Calu3 (cell line): Measurements from ENCODE around the gene ADGRG7. TPM values are rescaled to one million over a fixed set of nuclear protein-coding genes. Genes with fewer than 3 reads are reported as not detected.

ENCODE experiments used
- BruUV-seq: library from RNA; stranded (reverse); fragments of 400-500 nt; replicated peaks from 2 replicates; lab custom pipeline; 2021; lab: Mats Ljungman, UMichigan
- CTCF ChIA-PET: fragments of 300-600 bp; sonication (Branson Sonifier 250); formaldehyde crosslinking; loops from one replicate; lab custom pipeline; 2022; ENCODE audit warnings: antibody characterized with exemption; lab: Charles Lee
- DNase-seq: peaks from one replicate; pipeline ENCODE4 v3.0.0; 2022
- H3K27ac Mint-ChIP-seq: one replicate; pipeline ENCODE4 v1.8.0; 2022; ENCODE audit warnings: mixed read lengths; ENCODE audit not compliant: unreplicated experiment
- H3K27me3 Mint-ChIP-seq: one replicate; pipeline ENCODE4 v1.8.0; 2022; ENCODE audit warnings: mixed read lengths; ENCODE audit not compliant: unreplicated experiment
- H3K36me3 Mint-ChIP-seq: one replicate; pipeline ENCODE4 v1.8.0; 2022; ENCODE audit warnings: mild to moderate bottlenecking, moderate library complexity, mixed read lengths; ENCODE audit not compliant: insufficient read depth, unreplicated experiment
- H3K4me1 Mint-ChIP-seq: one replicate; pipeline ENCODE4 v1.8.0; 2022; ENCODE audit warnings: mild to moderate bottlenecking, low read depth, mixed read lengths; ENCODE audit not compliant: unreplicated experiment
- H3K4me3 Mint-ChIP-seq: one replicate; pipeline ENCODE4 v1.8.0; 2022; ENCODE audit warnings: mild to moderate bottlenecking, low read depth, moderate library complexity, mixed read lengths; ENCODE audit not compliant: unreplicated experiment
- H3K9me3 Mint-ChIP-seq: one replicate; pipeline ENCODE4 v1.8.0; 2022; ENCODE audit warnings: low read depth, mixed read lengths; ENCODE audit not compliant: unreplicated experiment
- intact Hi-C: fragments of 100-400 bp; cut with micrococcal nuclease; formaldehyde crosslinking; loops from one replicate; pipeline ENCODE4 v1.10.0; 2022; ENCODE audit not compliant: unreplicated experiment
- total RNA-seq: library from RNA; stranded (reverse); gene quantifications from 2 replicates; pipeline ENCODE4 v1.2.3, GENCODE V29; 2022
- TF ChIP-seq, protein P1 (sequence below): fragments of 200-600 bp; IDR thresholded peaks from one replicate; pipeline ENCODE4 v1.8.0; 2022; ENCODE audit warnings: antibody characterized with exemption; ENCODE audit not compliant: unreplicated experiment

ADGRG7 gene
- total RNA-seq, 1 experiment from 2014 or later: 1.2 TPM

GRCh38 chr3:100696161-100696560 is 86.8 kb downstream of the ADGRG7 start:
- CTCF ChIA-PET: no interaction called here
- H3K27ac Mint-ChIP-seq: peak overlapping the region; percentile 4
- intact Hi-C loops: loop anchor here (5.0 kb wide), 1 partner anchor 44 kb away; no protein-coding TSS in a partner anchor

DNA sequence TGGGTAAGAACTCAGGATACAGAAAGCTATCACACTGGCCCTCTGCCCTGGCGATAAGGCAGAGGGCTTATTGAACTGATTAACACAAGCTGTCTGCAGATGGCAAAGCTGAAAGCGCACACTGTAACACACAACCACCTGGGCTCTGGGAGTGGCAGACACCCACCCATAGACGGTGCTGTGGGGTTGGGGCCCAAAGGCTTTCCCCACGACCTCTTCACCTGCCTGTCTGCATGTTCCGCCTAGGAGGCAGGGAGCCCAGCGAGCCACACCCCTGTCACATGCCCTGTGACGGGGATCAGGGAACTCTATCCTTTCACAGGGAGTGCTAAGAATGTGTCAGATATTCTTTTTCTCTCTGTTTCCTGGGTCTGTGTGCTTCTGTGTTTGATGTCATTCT is 87.8 kb downstream of the ADGRG7 start:
- TF ChIP-seq, protein P1, sequence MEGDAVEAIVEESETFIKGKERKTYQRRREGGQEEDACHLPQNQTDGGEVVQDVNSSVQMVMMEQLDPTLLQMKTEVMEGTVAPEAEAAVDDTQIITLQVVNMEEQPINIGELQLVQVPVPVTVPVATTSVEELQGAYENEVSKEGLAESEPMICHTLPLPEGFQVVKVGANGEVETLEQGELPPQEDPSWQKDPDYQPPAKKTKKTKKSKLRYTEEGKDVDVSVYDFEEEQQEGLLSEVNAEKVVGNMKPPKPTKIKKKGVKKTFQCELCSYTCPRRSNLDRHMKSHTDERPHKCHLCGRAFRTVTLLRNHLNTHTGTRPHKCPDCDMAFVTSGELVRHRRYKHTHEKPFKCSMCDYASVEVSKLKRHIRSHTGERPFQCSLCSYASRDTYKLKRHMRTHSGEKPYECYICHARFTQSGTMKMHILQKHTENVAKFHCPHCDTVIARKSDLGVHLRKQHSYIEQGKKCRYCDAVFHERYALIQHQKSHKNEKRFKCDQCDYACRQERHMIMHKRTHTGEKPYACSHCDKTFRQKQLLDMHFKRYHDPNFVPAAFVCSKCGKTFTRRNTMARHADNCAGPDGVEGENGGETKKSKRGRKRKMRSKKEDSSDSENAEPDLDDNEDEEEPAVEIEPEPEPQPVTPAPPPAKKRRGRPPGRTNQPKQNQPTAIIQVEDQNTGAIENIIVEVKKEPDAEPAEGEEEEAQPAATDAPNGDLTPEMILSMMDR: no peak
- peak overlapping the region; percentile 71 for H3K27ac Mint-ChIP-seq
- H3K4me1 Mint-ChIP-seq: peaks cover 60% of the 10 kb centered on the region
- DNase-seq: peak; percentile 67
- no peaks in the 10 kb centered on the region for H3K36me3 Mint-ChIP-seq
- CTCF ChIA-PET: no interaction called here
- no peaks in the 10 kb centered on the region for H3K9me3 Mint-ChIP-seq
- H3K27me3 Mint-ChIP-seq: no peaks in the 10 kb centered on the region
- intact Hi-C loops: loop anchor here (5.0 kb wide), 1 partner anchor 45 kb away; no protein-coding TSS in a partner anchor
- no TSS peak for BruUV-seq
- peak overlapping the region; percentile 17 for H3K4me3 Mint-ChIP-seq

More at GRCh38 chr3:100696161-100696560, 86.8 kb downstream of the ADGRG7 start:
- no peaks in the 10 kb centered on the region for H3K27me3 Mint-ChIP-seq
- BruUV-seq: no TSS peak
- H3K4me3 Mint-ChIP-seq: no peak overlapping the region
- TF ChIP-seq, protein P1: no peak
- H3K4me1 Mint-ChIP-seq: peaks cover 60% of the 10 kb centered on the region
- H3K9me3 Mint-ChIP-seq: no peaks in the 10 kb centered on the region
- no peaks in the 10 kb centered on the region for H3K36me3 Mint-ChIP-seq
- no peak for DNase-seq

- no peak overlapping the region for H3K4me3 Mint-ChIP-seq
- no peak for DNase-seq
- no peaks in the 10 kb centered on the region for H3K27me3 Mint-ChIP-seq
- TSS peak; percentile 70 for BruUV-seq
- TF ChIP-seq, protein P1: no peak
- H3K9me3 Mint-ChIP-seq: no peaks in the 10 kb centered on the region
- peaks cover 60% of the 10 kb centered on the region for H3K4me1 Mint-ChIP-seq
- CTCF ChIA-PET: no interaction called here
- H3K36me3 Mint-ChIP-seq: no peaks in the 10 kb centered on the region
- H3K27ac Mint-ChIP-seq: peak overlapping the region; percentile 71
- intact Hi-C loops: loop anchor here (5.0 kb wide), 1 partner anchor 46 kb away; no protein-coding TSS in a partner anchor
Measured at GRCh38 chr3:100697723-100698285, 88.4 kb downstream of the ADGRG7 start.

GRCh38 chr3:100698736-100699135 is 89.3 kb downstream of the ADGRG7 start:
- H3K9me3 Mint-ChIP-seq: no peaks in the 10 kb centered on the region
- H3K27me3 Mint-ChIP-seq: no peaks in the 10 kb centered on the region
- H3K27ac Mint-ChIP-seq: no peak overlapping the region
- H3K36me3 Mint-ChIP-seq: no peaks in the 10 kb centered on the region
- no TSS peak for BruUV-seq
- intact Hi-C loops: loop anchor here (5.0 kb wide), 1 partner anchor 46 kb away; no protein-coding TSS in a partner anchor
- DNase-seq: no peak
- no peak overlapping the region for H3K4me3 Mint-ChIP-seq
- TF ChIP-seq, protein P1: no peak
- H3K4me1 Mint-ChIP-seq: peaks cover 53% of the 10 kb centered on the region
- CTCF ChIA-PET: interaction anchor here (0.6 to 1.3 kb wide), 2 partner anchors 12 to 18 kb away, joined by 3 read pairs; no protein-coding TSS in a partner anchor
